GM12891 (cell line): ENCODE results near the gene PAQR4.

Experiments
- POLR2A ChIP-seq: IDR thresholded peaks from 2 replicates; pipeline ENCODE4 v1.6.1; 2011; ENCODE audit warnings: low read depth, low read length, control low read depth
- SPI1 ChIP-seq: IDR thresholded peaks from 2 replicates; pipeline ENCODE4 v1.6.1; 2011; ENCODE audit warnings: low read depth, low read length, control low read depth

- no peak for TF ChIP-seq POLR2A
- TF ChIP-seq SPI1, result no peak
Observed at GRCh38 chr16:2968738-2969544, at the start of gene PAQR4.
